CD4-positive, alpha-beta T cell (primary cell): ENCODE data around the gene STARD3. TPM values are rescaled to one million over a fixed set of nuclear protein-coding genes. Genes with fewer than 3 reads are reported as not detected.

Experiments used
- ATAC-seq: fragments of 200-7000 bp; cut with Tn5 transposase; one replicate; pipeline ENCODE4 v1.10.0; 2022; ENCODE audit warnings: mild to moderate bottlenecking; ENCODE audit not compliant: poor library complexity
- CTCF ChIA-PET: fragments of 350-600 bp; sonication (Branson Sonifier 250); formaldehyde crosslinking; loops from one replicate; lab custom pipeline; 2021; ENCODE audit warnings: antibody characterized with exemption, inconsistent platforms; lab: Charles Lee
- POLR2A ChIA-PET: fragments of 350-600 bp; sonication (Branson Sonifier 250); formaldehyde crosslinking; loops from one replicate; lab custom pipeline; 2021; ENCODE audit warnings: antibody characterized with exemption, inconsistent platforms; lab: Charles Lee
- DNase-seq, 14 experiments: peaks; one replicate each; pipeline ENCODE4 v3.0.0-alpha.2; 2013 to 2020; ENCODE audit warnings: mixed read lengths in 2 of 14
- H3K27ac ChIP-seq, 2 donors: one replicate each; pipeline versions ENCODE4 v1.5.1 to v1.7.0; 2013; ENCODE audit warnings: low read length in 2 of 2, low read depth in 1 of 2, mild to moderate bottlenecking in 1 of 2
- H3K27me3 ChIP-seq, 2 experiments: 1 replicate in 1 of 2; 2 replicates in 1 of 2; pipeline versions ENCODE4 v1.6.1 to v1.7.0; 2013; ENCODE audit warnings: low read length in 2 of 2, control low read depth in 1 of 2, mild to moderate bottlenecking in 1 of 2, moderate library complexity in 1 of 2; ENCODE audit not compliant: insufficient read depth in 2 of 2, control insufficient read depth in 1 of 2
- H3K36me3 ChIP-seq: one replicate; pipeline ENCODE4 v1.6.1; 2013; ENCODE audit warnings: low read length, control low read depth; ENCODE audit not compliant: insufficient read depth
- H3K4me1 ChIP-seq: one replicate; pipeline ENCODE4 v1.6.1; 2013; ENCODE audit warnings: low read length, control low read depth; ENCODE audit not compliant: insufficient read depth
- H3K4me3 ChIP-seq: one replicate; pipeline ENCODE4 v1.5.1; 2013; ENCODE audit warnings: mild to moderate bottlenecking, low read length, moderate library complexity
- H3K9me3 ChIP-seq, 2 experiments: 1 replicate in 1 of 2; 2 replicates in 1 of 2; pipeline versions ENCODE4 v1.6.1 to v1.7.0; 2013; ENCODE audit warnings: low read length in 2 of 2, mild to moderate bottlenecking in 2 of 2, control low read depth in 1 of 2, moderate library complexity in 1 of 2; ENCODE audit not compliant: control insufficient read depth in 1 of 2, insufficient read depth in 1 of 2
- H3K27ac Mint-ChIP-seq: one replicate; pipeline ENCODE4 v1.8.0; 2020; ENCODE audit warnings: mixed read lengths
- H3K27me3 Mint-ChIP-seq: one replicate; pipeline ENCODE4 v1.8.0; 2021; ENCODE audit warnings: mixed read lengths
- H3K36me3 Mint-ChIP-seq: one replicate; pipeline ENCODE4 v1.8.0; 2021; ENCODE audit warnings: low read depth, mixed read lengths
- H3K4me1 Mint-ChIP-seq: one replicate; pipeline ENCODE4 v1.8.0; 2021; ENCODE audit warnings: low read depth, mixed read lengths
- H3K4me3 Mint-ChIP-seq: one replicate; pipeline ENCODE4 v1.8.0; 2020; ENCODE audit warnings: mild to moderate bottlenecking, mixed read lengths
- H3K9me3 Mint-ChIP-seq: one replicate; pipeline ENCODE4 v1.8.0; 2020; ENCODE audit warnings: mixed read lengths
- intact Hi-C, 2 experiments: fragments of 100-400 bp; cut with DNase I in 1 of 2; cut with micrococcal nuclease in 1 of 2; formaldehyde crosslinking; loops; one replicate each; pipeline versions ENCODE4 v1.15.1 to v1.9.0; 2023 to 2025; cut with DNase I, micrococcal nuclease
- total RNA-seq, 174 experiments: library from RNA in 2 of 174; stranded (reverse) in 2 of 174; gene quantifications; one replicate each; pipeline ENCODE4 v1.2.3 and lab custom pipeline; 2021 to 2026
- TF ChIP-seq, protein P1 (sequence below): fragments of 200-600 bp; IDR thresholded peaks from one replicate; pipeline ENCODE4 v1.8.0; 2022; ENCODE audit warnings: antibody characterized with exemption, mild to moderate bottlenecking

The STARD3 gene
- total RNA-seq, 2 experiments from 2014 or later, result 96.5 to 99.9 TPM

DNA sequence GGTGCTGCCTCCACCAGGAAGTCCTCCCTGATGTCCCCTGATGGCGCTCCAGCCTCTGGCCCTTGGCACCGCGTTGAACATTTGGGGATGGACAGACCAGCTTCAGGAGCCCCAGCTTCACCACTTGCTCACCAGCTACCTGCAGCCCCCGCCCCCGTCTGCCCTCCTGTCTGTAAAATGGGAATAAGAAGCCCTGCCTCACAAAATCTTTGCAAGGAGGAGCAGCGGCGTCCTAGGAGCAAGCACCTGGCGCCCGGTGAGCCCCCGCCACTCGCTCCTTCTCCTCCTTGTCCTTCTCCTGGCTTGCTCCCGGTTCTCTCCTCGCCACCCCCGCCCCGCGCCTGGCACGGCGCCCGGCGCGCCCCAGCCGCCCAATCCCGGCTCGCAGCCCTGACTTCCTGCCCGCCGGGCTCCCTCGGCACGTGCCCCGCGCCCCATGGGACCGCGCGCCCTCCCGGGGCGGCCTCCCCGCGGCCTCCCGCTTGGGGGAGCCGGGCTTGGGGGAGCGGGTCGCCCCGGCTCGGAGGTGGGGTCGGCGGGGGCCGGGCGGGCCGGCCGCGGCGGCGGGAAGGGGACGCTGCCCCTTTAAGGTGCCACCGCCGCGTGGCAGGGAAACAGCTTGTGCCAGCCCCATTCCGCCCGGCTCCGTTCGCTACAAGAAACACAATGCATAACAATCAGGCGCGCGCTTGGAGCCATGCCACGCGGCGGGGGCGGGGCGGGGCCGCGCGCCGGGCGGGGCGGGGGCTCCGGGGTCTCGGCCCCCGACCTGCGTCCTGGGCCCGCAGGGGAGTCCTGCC lies 19.3 kb upstream of the STARD3 start:
- Histone ChIP-seq H3K36me3 (no peaks in the 10 kb centered on the region), H3K4me3 (peak overlapping the region; percentile 51), H3K27ac (no peak overlapping the region), H3K4me1 (peaks cover 28% of the 10 kb centered on the region), H3K9me3 (no peaks in the 10 kb centered on the region), H3K27me3 (peaks cover 0 to 3% of the 10 kb centered on the region in 2 experiments)
- Mint-ChIP-seq H3K27me3 (peaks cover 24% of the 10 kb centered on the region), H3K36me3 (no peaks in the 10 kb centered on the region), H3K27ac (peak overlapping the region; percentile 49), H3K4me3 (peak overlapping the region; percentile 90), H3K4me1 (peaks cover 10% of the 10 kb centered on the region), H3K9me3 (no peaks in the 10 kb centered on the region)
- ChIA-PET CTCF (interaction anchor here (1.3 kb wide), 1 partner anchor 136 kb away, joined by 4 read pairs; no protein-coding TSS in a partner anchor), POLR2A (interaction anchor here (1.3 to 2.0 kb wide), 2 partner anchors 36 to 363 kb away, joined by 4 to 6 read pairs; partner anchors contain the start of gene PSMD3)
- DNase-seq (peak; percentile 28 to 74 (median 46)), ATAC-seq (peak; percentile 56)
- intact Hi-C loops, result no loop called here
- TF ChIP-seq, protein P1, sequence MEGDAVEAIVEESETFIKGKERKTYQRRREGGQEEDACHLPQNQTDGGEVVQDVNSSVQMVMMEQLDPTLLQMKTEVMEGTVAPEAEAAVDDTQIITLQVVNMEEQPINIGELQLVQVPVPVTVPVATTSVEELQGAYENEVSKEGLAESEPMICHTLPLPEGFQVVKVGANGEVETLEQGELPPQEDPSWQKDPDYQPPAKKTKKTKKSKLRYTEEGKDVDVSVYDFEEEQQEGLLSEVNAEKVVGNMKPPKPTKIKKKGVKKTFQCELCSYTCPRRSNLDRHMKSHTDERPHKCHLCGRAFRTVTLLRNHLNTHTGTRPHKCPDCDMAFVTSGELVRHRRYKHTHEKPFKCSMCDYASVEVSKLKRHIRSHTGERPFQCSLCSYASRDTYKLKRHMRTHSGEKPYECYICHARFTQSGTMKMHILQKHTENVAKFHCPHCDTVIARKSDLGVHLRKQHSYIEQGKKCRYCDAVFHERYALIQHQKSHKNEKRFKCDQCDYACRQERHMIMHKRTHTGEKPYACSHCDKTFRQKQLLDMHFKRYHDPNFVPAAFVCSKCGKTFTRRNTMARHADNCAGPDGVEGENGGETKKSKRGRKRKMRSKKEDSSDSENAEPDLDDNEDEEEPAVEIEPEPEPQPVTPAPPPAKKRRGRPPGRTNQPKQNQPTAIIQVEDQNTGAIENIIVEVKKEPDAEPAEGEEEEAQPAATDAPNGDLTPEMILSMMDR, result no peak

DNA sequence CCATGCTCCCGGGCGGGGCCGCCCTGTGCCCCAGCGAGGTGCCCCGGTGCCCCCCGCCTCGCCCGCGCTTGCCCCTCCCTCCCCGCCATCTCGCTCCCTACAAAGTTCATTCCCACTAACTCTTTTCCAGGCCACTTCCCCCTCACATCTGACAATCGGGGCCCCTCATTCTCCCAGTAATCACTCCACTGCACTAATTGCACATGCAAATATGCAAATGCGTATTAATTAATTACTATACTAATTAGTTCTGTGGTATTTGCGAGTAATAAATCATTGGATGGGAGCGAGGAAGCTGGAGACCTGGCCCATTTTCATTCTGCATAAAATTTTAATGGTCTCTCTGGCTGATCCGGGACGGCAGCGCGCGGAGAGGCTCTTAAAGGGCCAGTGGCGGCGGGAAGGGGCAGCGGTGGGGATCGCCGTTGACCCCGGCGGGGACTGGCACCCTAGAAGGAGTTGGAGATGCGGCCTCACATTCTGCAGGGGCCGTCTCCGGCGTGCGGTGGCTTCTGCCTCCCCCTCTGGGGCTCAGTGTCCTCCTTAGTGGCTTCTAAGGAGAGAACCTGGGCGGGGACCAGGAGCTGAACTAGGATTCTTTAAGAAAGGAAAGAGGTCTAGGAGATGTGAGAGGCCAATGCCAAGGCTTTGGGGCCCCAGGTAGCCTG lies 18.6 kb upstream of the STARD3 start:
- peaks cover 20% of the 10 kb centered on the region for H3K27me3 Mint-ChIP-seq

More for the DNA sequence above, 18.6 kb upstream of the STARD3 start:
- H3K27ac Mint-ChIP-seq, result peak overlapping the region; percentile 49
- H3K9me3 ChIP-seq, result no peaks in the 10 kb centered on the region
- peaks cover 0 to 3% of the 10 kb centered on the region in 2 experiments for H3K27me3 ChIP-seq
- H3K4me3 ChIP-seq, result peak overlapping the region; percentile 51
- no peak overlapping the region for H3K27ac ChIP-seq
- POLR2A ChIA-PET, result interaction anchor here (1.0 to 2.0 kb wide), 5 partner anchors 19 to 362 kb away, joined by 3 to 6 read pairs (median 3); partner anchors contain the start of genes MIEN1, PSMD3 and STARD3
- TF ChIP-seq, protein P1, result no peak
- intact Hi-C loops, result no loop called here
- peaks cover 35% of the 10 kb centered on the region for H3K4me1 ChIP-seq
- peak overlapping the region; percentile 90 for H3K4me3 Mint-ChIP-seq
- DNase-seq, result no peak
- peaks cover 13% of the 10 kb centered on the region for H3K4me1 Mint-ChIP-seq
- no peak for ATAC-seq
- H3K36me3 ChIP-seq, result no peaks in the 10 kb centered on the region
- H3K36me3 Mint-ChIP-seq, result no peaks in the 10 kb centered on the region
- H3K9me3 Mint-ChIP-seq, result no peaks in the 10 kb centered on the region
- CTCF ChIA-PET, result interaction anchor here (1.3 to 1.7 kb wide), 2 partner anchors 35 to 135 kb away, joined by 4 to 5 read pairs; no protein-coding TSS in a partner anchor
